ENCODE data around the gene EEF1A1.
"Not testable (repeated sequence)": the region's sequence is repeated elsewhere in the genome, so short reads cannot be mapped to it uniquely, and the experiment has no call there.

DNA sequence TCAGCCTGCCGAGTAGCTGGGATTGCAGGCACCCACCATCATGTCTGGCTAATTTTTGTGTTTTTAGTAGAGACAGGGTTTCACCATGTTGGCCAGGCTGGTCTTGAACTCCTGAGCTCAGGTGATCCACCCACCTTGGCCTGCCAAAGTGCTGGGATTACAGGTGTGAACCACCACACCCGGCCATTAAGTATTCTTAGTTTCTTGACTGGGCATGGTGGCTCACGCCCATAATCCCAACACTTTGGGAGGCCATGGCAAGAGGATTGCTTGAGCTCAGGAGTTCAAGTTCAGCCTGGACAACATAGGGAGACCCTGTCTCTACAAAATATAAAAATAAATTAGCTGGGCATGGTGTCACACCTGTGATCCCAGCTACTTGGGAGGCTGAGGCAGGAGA lies 21.6 kb upstream of the EEF1A1 start:
- TF ChIP-seq, protein P1, sequence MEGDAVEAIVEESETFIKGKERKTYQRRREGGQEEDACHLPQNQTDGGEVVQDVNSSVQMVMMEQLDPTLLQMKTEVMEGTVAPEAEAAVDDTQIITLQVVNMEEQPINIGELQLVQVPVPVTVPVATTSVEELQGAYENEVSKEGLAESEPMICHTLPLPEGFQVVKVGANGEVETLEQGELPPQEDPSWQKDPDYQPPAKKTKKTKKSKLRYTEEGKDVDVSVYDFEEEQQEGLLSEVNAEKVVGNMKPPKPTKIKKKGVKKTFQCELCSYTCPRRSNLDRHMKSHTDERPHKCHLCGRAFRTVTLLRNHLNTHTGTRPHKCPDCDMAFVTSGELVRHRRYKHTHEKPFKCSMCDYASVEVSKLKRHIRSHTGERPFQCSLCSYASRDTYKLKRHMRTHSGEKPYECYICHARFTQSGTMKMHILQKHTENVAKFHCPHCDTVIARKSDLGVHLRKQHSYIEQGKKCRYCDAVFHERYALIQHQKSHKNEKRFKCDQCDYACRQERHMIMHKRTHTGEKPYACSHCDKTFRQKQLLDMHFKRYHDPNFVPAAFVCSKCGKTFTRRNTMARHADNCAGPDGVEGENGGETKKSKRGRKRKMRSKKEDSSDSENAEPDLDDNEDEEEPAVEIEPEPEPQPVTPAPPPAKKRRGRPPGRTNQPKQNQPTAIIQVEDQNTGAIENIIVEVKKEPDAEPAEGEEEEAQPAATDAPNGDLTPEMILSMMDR (IDR thresholded peaks at IDR 0.05), result not testable (repeated sequence)
- TF ChIP-seq POLR2A, POLR2AphosphoS5 (IDR thresholded peaks at IDR 0.05): not testable (repeated sequence)

All from upper lobe of left lung (tissue), 4 donors.